ENCODE results near the gene KRT27.

The KRT27 gene

DNA sequence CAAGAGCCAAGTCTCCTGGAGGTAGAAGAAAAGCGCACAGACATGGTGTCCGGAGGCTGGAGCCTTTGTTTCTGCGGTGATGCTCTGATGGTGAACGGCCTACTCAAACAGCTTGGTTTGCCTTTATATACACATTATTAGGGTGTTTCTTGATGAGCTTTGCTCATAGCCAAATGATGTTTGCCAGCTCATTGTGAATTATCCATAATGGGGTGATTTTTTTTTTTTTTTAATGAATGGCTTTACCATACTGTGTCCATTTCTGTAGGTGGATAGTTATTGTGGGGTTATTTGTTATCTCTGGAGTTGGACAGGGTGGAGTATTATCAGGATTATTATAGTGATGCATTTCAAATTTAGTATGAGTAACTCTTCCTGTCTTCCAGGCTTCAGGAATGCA is at the start of gene KRT27:
Gene KRT27, minus strand, starts transcription at position 101 of the 400 bp plus-strand sequence. Its CDS starts 57 bp downstream, at position 44.
- Histone ChIP-seq H3K4me3 (ENCODE audit: low read depth in 1 of 2, low read length in 1 of 2) (no peak within 1 kb of the TSS), H3K27ac (no peak within 1 kb of the TSS), H3K36me3 (no peaks in the 10 kb centered on the region), H3K27me3 (peaks cover 84% of the 10 kb centered on the region), H3K4me1 (ENCODE audit: control insufficient read depth in 1 of 2, insufficient read depth in 1 of 2, low read depth in 1 of 2, low read length in 1 of 2) (no peaks in the 10 kb centered on the region), H3K9me3 (no peaks in the 10 kb centered on the region)
- TF ChIP-seq CTCF (IDR thresholded peaks at IDR 0.05), result no peak

- no peak for TF ChIP-seq CTCF (IDR thresholded peaks at IDR 0.05)
- H3K9me3 ChIP-seq, result no peaks in the 10 kb centered on the region
These were observed 47.9 kb upstream of the KRT27 start for GRCh38 chr17:40830085-40830776.

GRCh38 chr17:40828454-40829044 is 46.2 kb upstream of the KRT27 start:
- no peak for TF ChIP-seq CTCF (IDR thresholded peaks at IDR 0.05)
- peaks cover 65% of the 10 kb centered on the region for H3K27me3 ChIP-seq
- H3K9me3 ChIP-seq, result no peaks in the 10 kb centered on the region
- no peak overlapping the region for H3K4me3 ChIP-seq (ENCODE audit: low read depth in 1 of 2, low read length in 1 of 2)
- no peak overlapping the region for H3K27ac ChIP-seq
- H3K36me3 ChIP-seq, result no peaks in the 10 kb centered on the region
- H3K4me1 ChIP-seq (ENCODE audit: control insufficient read depth in 1 of 2, insufficient read depth in 1 of 2, low read depth in 1 of 2, low read length in 1 of 2), result no peaks in the 10 kb centered on the region

More at GRCh38 chr17:40830085-40830776, 47.9 kb upstream of the KRT27 start:
- H3K36me3 ChIP-seq, result no peaks in the 10 kb centered on the region
- H3K4me1 ChIP-seq (ENCODE audit: control insufficient read depth in 1 of 2, insufficient read depth in 1 of 2, low read depth in 1 of 2, low read length in 1 of 2), result no peaks in the 10 kb centered on the region
- H3K4me3 ChIP-seq (ENCODE audit: low read depth in 1 of 2, low read length in 1 of 2), result no peak overlapping the region
- H3K27me3 ChIP-seq, result peaks cover 48% of the 10 kb centered on the region
- no peak overlapping the region for H3K27ac ChIP-seq

DNA sequence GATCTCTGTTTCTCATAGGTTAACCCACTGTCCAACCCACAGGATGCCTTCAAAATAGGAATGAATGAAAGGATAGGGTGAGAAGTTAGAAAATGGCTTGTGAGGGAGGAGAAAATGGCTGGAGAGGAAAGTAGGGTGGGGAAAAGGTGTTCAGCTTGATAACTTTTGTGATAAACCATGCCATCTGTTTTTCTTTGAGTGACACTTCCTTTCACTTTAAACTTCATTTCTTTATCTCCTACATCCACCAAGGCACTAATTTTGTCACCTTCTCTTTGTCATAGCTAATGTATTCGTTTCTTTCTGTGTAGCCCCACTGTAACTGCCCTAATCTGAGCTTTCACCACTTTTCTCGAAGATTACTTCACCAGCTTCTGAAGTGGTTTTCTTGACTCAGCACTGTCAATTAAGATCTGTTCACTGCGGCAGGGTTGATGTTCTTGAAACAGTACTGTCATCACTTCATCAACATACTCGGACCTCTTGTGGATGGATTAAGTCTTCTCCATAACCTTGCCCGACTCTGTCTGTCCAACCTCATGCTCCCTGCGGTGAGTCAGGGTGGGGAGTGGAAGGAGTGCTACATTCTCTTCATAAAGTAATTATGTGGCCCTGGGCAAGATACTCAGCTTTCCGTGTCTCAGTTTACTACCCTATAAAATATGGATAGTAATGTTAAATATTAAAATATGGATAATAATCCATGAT is 45.5 kb upstream of the KRT27 start:
- Histone ChIP-seq H3K9me3 (no peaks in the 10 kb centered on the region), H3K4me1 (ENCODE audit: control insufficient read depth in 1 of 2, insufficient read depth in 1 of 2, low read depth in 1 of 2, low read length in 1 of 2) (no peaks in the 10 kb centered on the region), H3K4me3 (ENCODE audit: low read depth in 1 of 2, low read length in 1 of 2) (no peak overlapping the region), H3K36me3 (no peaks in the 10 kb centered on the region), H3K27ac (no peak overlapping the region), H3K27me3 (peaks cover 71% of the 10 kb centered on the region)
- no peak for TF ChIP-seq CTCF (IDR thresholded peaks at IDR 0.05)

DNA sequence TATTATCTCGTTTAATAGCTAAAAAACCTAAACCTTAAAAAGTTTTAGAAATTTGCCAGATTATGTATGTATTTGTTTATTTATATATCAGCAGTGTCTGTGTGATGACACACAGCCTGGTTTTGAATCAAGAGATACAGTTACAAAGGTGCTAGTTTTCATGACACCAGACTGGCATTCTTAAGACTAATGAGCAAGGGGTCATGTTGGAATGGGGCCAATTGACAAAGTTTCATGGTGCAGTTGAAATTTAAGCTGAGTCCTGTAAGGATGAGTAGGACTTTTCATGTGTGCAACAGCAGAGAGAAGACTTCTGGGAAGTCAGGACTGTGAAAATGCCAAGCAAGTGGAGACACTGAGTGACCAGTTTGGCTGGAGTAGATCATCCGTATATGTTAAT is 43.2 kb upstream of the KRT27 start:
- Histone ChIP-seq H3K4me3 (ENCODE audit: low read depth in 1 of 2, low read length in 1 of 2) (no peak overlapping the region), H3K27me3 (peaks cover 93% of the 10 kb centered on the region), H3K4me1 (ENCODE audit: control insufficient read depth in 1 of 2, insufficient read depth in 1 of 2, low read depth in 1 of 2, low read length in 1 of 2) (no peaks in the 10 kb centered on the region), H3K36me3 (no peaks in the 10 kb centered on the region), H3K9me3 (peaks cover 3% of the 10 kb centered on the region), H3K27ac (no peak overlapping the region)
- TF ChIP-seq CTCF (IDR thresholded peaks at IDR 0.05), result no peak

Data from neutrophil (primary cell).